Thyroid gland (tissue), 4 donors: ENCODE data around the gene TSPAN12.

Experiments used
- CTCF ChIP-seq, 6 experiments: fragments of 200-600 bp in 3 of 6; fragments of 450-650 bp in 3 of 6; sonication (generic) in 3 of 6; IDR thresholded peaks; one replicate each; pipeline ENCODE4 v1.5.1; 2016 to 2019; ENCODE audit warnings: antibody characterized with exemption in 6 of 6, mild to moderate bottlenecking in 2 of 6, inconsistent platforms in 1 of 6, moderate library complexity in 1 of 6
- POLR2A ChIP-seq, 2 donors: fragments of 450-650 bp; IDR thresholded peaks; one replicate each; pipeline ENCODE4 v1.6.1; 2017; ENCODE audit warnings: antibody characterized with exemption in 2 of 2, mild to moderate bottlenecking in 2 of 2, moderate library complexity in 1 of 2

- no peak for TF ChIP-seq CTCF (IDR thresholded peaks at IDR 0.05)
- TF ChIP-seq POLR2A (IDR thresholded peaks at IDR 0.05), result no peak
These were observed 24.4 kb downstream of the TSPAN12 start for GRCh38 chr7:120833546-120833945.
